WERI-Rb-1 (cell line): Measurements from ENCODE around the gene GDNF.

Source experiments
- DNase-seq: peaks from one replicate; pipeline ENCODE4 v3.0.0-alpha.2; 2020
- H3K27ac ChIP-seq: fragments of 250-450 bp; sonication (Bioruptor Pico); 2 replicates; pipeline ENCODE4 v1.5.1; 2020; ENCODE audit warnings: mild to moderate bottlenecking, moderate library complexity
- H3K27me3 ChIP-seq: fragments of 250-450 bp; sonication (Bioruptor Pico); 2 replicates; pipeline ENCODE4 v1.5.1; 2021; ENCODE audit warnings: mild to moderate bottlenecking, low read depth, moderate library complexity; ENCODE audit not compliant: insufficient read depth, severe bottlenecking
- H3K36me3 ChIP-seq: fragments of 250-450 bp; sonication (Bioruptor Pico); 2 replicates; pipeline ENCODE4 v1.5.1; 2020; ENCODE audit warnings: mild to moderate bottlenecking, moderate library complexity
- H3K4me3 ChIP-seq: 2 replicates; pipeline ENCODE4 v1.5.1; 2011; ENCODE audit warnings: low read depth, mild to moderate bottlenecking, control low read depth, low read length
- H3K9me3 ChIP-seq: fragments of 250-450 bp; sonication (Bioruptor Pico); 2 replicates; pipeline ENCODE4 v1.5.1; 2021; ENCODE audit warnings: mild to moderate bottlenecking, moderate library complexity; ENCODE audit not compliant: severe bottlenecking
- TF ChIP-seq, protein P1 (sequence below): IDR thresholded peaks from 2 replicates; pipeline ENCODE4 v1.5.1; 2011; ENCODE audit warnings: low read depth, mild to moderate bottlenecking, control low read depth, inconsistent platforms, low read length

Gene GDNF

DNA sequence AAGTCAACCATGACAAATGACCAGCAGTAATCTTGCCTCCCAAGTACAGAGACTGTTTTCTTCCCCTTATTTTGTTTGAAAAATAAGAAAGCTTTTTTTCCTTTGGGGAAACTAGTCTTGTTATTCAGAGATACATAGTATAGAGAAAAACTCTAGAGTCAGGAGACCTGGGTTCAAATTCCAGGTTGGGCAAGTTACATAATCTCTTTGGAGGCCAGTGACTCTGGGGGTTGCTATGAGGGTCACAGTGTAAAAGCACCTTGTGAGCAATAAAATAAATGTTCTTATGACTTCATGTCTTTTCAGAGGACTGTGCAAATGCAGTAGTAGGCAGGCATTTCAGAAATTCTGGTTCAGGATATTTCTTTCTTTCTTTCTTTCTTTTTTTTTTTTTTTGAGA is 71.5 kb downstream of the GDNF start:
- TF ChIP-seq, protein P1, sequence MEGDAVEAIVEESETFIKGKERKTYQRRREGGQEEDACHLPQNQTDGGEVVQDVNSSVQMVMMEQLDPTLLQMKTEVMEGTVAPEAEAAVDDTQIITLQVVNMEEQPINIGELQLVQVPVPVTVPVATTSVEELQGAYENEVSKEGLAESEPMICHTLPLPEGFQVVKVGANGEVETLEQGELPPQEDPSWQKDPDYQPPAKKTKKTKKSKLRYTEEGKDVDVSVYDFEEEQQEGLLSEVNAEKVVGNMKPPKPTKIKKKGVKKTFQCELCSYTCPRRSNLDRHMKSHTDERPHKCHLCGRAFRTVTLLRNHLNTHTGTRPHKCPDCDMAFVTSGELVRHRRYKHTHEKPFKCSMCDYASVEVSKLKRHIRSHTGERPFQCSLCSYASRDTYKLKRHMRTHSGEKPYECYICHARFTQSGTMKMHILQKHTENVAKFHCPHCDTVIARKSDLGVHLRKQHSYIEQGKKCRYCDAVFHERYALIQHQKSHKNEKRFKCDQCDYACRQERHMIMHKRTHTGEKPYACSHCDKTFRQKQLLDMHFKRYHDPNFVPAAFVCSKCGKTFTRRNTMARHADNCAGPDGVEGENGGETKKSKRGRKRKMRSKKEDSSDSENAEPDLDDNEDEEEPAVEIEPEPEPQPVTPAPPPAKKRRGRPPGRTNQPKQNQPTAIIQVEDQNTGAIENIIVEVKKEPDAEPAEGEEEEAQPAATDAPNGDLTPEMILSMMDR = no peak
- H3K4me3 ChIP-seq = no peak overlapping the region
- no peaks in the 10 kb centered on the region for H3K36me3 ChIP-seq
- no peak for DNase-seq
- H3K27ac ChIP-seq = no peak overlapping the region
- H3K9me3 ChIP-seq = no peaks in the 10 kb centered on the region
- no peaks in the 10 kb centered on the region for H3K27me3 ChIP-seq

DNA sequence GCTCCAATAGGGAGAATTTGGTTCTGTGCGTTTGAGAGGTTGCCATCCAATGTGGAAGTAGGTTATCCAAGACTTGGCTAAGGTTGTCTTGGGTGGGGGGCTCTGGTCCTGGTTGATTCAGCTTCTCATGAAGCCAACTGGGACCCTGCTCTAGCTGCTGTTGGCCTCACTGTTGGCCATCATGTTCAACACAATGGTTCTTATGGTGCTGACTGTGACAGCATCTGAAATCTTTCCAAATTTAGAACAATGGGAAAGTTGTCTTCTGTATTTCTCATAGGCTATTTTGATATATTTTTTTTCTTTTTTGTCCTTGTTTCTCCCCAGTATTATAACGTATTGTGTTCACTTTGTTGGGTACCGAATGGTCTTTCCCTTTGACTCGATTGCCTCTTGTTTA is 71.9 kb downstream of the GDNF start:
- no peaks in the 10 kb centered on the region for H3K36me3 ChIP-seq
- H3K27ac ChIP-seq = no peak overlapping the region
- TF ChIP-seq, protein P1 = no peak
- no peaks in the 10 kb centered on the region for H3K27me3 ChIP-seq
- H3K4me3 ChIP-seq = no peak overlapping the region
- no peak for DNase-seq
- no peaks in the 10 kb centered on the region for H3K9me3 ChIP-seq

DNA sequence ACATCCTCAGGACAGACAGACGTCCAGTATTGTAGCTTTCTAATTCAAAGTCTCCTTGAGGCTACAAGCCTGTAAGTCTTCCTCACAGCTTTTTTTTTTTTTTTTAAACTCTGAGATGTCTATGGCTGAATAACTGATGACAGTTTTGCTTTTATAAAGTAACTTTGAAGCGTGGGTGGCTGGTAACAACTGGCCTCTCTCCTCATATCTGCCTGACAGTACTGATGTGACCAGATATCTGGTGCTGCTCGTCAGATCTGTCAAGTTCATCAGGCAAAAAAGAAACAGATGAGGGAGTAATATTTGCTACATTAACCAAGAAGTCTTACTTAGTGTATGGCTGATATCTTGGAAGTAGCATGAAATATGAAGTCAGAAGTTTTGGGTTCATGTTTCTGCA is 72.6 kb downstream of the GDNF start:
- Histone ChIP-seq H3K27me3 (no peaks in the 10 kb centered on the region), H3K27ac (no peak overlapping the region), H3K36me3 (no peaks in the 10 kb centered on the region), H3K4me3 (no peak overlapping the region), H3K9me3 (no peaks in the 10 kb centered on the region)
- TF ChIP-seq, protein P1 = no peak
- no peak for DNase-seq
